Fibroblast of skin of left biceps (primary cell): ENCODE results near the gene SLC17A2.

Experiments used
- DNase-seq, 2 experiments: peaks; one replicate each; pipeline ENCODE4 v3.0.0-alpha.2; 2013; ENCODE audit warnings: low read depth in 2 of 2

Gene SLC17A2

DNA sequence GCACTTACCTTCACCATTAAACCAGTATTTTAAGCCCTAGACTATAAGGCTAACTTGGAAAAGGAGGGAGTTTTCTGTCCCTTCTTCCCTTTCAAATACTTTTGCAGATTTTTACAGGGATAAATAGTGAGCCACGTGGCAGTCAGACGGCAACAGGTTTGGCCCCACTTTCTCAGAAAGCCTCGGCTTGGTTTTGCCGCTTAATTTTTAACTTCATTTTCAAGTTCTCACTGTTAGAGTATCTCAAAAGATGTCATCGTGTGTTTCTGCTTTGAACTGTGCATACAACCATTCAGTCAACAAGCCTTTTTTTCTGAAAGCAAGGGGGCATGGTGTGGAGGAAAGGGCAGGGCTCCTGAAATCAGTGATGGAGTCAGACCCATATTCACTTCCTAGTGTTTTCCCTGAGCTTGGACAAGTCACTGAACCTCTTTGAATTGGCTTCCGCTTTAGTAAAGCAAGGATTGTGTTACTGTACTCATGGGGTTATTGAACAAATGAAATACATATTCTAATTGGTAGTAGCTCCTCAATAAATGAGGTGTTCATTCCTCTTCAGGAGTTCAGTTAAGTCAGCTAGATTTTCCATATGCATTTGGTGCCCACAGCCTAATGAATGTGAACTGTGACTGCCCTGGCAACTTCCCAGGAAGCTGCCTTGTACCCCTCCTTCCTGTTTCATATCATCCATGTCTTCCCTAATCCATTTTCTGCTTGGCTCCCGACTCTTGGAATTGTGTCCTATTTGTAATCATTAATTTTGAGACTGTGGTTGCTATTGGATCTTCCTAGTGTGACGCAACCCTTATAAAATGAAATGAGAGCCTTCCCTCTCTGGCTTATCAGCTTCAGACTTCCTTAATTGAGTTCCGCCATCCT is at the start of gene SLC17A2:
SLC17A2 (minus strand) TSS at position 160 of the 879 bp plus-strand sequence. CDS start 4,895 bp downstream, outside the sequence.
- no peak for DNase-seq

DNA sequence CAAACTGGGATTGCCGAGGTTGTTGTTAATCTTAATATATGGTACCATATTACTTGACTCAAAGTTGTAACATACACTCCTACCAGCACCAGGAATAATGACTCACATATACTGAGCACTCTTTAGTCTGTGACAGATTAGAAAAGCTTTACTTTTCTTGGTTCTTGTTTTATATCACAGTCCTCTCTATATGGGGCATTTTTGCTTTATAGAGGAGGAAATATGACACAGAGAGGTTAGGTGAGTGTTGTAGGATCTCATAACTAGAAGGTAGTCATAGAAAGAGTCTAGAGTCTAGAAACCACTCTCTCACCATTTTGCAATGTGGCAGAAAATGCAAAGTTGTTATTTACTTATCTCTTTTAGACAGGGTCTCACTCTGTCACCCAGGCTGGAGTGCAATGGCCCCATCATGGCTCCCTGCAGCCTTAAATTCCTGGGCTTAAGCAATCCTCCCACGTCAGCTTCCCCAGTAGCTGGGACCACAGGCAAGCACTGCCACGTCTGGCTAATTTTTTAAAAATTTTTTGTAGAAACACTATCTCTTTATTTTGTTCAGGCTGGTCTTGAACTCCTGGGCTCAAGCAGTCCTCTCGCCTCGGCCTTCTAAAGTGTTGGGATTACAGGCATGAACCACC is 45.6 kb upstream of the SLC17A2 start:
- no peak for DNase-seq

DNA sequence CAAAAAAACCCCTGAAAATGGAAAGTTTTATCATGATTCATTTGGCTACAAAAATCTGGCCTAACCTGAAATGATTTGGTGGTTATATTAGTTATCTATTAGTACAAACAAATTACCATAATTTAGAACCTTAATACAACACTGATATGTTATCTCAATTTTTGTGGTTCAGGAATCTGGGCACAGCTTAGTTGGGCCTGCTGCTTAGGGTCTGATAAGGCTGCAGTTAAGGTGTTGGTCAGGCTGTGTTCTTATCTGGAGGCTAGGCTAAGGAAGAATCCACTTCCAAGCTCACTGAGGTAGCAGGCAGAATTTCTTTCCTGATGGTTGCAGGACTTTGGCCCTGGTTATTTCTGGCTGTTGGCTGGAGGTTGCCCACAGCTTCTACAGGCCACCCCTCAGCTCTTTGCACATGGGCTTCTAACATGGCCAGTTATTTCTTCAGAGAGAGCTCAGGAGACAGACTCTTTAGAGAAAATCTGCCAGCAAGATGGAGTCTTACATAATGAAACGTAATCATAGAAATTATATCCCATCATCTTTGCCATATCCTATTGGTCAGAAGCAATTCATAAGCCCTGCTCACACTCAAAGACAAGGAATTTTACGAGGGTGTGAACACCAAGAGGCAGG is 43.5 kb upstream of the SLC17A2 start:
- no peak for DNase-seq

- no peak for DNase-seq
These were observed 42.4 kb upstream of the SLC17A2 start for GRCh38 chr6:25972902-25973301.

DNA sequence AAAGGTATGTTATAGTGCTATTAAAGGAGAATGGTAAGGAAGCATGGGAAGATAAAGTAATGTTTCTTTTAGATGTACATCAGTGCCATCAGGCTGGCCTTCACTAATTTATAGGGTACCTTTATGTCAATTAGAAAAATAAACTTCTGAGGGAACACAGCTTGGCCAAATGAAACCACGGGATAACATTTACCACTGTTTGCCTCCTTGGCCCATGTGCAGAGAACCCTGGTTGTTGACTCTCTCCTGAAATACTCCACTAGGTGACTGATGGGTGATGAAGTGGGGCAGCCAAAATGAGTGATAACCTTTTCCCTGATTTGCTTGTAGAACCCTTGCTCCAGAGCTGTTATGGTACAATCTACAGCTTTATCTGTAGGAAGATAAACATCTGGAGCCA is 41.6 kb upstream of the SLC17A2 start:
- DNase-seq = no peak

DNA sequence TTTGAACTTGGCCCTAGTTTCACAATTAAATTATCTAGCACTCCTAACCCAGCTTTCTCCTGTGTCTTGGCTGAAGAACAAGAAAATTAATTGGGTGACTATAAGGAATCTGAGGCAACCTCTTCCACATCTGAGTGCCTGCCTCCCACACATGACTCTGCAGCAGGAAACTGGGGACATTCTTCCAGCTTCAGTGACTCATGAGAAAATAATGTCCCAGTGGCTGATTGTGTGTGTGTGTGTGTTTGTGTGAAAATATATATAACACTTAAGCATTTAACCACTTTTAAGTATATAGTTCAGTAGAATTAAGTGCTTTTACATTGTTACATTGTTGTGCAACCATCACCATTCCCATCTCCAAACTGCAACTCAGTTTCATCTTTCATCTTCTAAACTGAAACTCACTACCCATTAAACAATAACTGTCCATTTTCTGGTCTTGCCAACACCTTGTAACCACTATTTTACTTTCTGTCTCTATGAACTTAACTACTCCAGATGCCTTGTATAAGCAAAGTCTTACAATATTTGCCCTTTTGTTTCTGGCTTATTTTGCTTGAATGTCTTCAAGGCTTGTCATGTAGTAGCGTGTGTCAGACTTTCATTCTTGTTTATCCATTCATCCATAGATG is 40.8 kb upstream of the SLC17A2 start:
- DNase-seq = peak; percentile 82 to 85

DNA sequence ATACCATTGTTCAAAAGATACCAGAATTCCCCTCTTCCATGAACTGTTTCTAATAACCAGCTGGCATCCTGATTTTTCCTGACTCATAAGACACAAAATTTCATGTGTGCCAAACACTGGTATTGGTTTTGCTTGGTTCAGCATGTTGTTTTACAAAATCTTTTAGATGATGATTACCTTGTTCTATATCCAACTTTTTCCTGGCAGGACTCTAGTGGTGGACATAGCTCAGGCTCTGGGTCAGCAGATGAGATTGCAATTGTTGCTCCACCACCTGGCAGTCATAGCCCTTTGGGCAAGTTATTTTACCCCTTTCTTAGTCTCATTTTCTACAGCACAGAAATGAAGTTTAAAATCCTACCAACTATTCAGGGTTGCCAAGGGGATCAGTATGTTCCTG is 38.3 kb upstream of the SLC17A2 start:
- no peak for DNase-seq

DNA sequence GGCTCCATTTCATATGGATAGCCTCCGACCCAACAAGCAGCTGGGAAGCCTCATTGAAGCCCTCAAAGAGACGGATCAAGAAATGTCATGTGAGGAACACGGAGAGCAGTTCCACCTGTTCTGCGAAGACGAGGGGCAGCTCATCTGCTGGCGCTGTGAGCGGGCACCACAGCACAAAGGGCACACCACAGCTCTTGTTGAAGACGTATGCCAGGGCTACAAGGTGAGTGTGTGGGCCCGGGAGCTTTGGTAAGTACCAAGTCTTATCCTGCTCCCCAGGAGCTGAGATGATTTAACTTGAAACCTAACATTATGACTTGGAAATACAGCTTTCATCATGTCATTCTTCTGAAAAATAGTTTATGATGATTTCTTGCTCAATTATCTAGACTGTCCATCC is 36.2 kb upstream of the SLC17A2 start:
- no peak for DNase-seq

GRCh38 chr6:25965058-25965457 is 34.6 kb upstream of the SLC17A2 start:
- DNase-seq = no peak

GRCh38 chr6:25963426-25964123 is 33.1 kb upstream of the SLC17A2 start:
- no peak for DNase-seq

DNA sequence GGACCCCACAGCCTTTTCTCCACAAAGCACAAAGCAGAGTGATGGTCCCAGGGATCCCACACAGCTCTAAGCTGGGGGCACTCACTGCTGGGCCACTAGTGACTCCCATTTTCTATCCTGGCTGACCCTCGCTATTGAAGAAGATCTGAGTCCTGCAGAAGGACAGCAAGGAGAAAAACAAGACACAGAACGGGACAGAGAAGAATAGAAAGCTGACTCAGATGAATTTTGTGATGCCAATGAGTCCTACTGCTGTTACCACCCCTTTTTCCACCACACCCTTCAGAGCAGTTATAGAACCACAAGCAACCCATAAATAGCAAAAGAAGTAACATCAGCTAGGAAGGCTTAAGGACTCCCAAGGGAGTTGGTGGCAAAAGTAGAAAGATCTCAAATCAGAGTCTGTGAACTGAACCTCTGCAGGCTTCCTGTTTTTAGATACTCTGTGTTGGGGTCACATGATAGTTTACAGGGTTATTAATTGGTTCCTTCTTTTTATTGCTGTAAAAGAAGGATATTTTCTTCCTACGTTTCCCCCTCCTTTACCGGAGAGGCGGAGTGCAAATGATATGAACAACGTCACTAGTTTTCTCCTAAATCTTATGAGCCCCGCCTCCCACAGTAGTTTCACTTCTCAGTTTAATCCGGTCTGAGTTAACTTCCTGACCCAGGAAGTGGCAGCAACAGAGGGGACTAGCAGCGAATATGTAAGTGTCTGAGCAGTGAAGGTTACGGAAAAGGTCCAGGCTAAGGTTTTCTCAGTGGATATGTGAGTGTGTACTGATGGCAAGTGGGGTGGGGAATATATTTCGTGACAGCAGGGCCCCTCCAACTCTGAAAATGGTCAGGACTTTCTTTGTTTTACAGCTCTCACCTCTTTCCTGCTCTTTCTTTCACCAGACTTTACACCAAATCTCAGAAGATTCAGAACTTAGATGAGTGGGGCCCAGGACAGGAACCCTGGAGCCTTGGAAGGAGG is 31.9 kb upstream of the SLC17A2 start, which contains the start of gene TRIM38:
TRIM38 (plus strand) TSS at position 654 of the 979 bp plus-strand sequence. CDS start 3,721 bp downstream, outside the sequence.
- peak; percentile 67 to 68 for DNase-seq

DNA sequence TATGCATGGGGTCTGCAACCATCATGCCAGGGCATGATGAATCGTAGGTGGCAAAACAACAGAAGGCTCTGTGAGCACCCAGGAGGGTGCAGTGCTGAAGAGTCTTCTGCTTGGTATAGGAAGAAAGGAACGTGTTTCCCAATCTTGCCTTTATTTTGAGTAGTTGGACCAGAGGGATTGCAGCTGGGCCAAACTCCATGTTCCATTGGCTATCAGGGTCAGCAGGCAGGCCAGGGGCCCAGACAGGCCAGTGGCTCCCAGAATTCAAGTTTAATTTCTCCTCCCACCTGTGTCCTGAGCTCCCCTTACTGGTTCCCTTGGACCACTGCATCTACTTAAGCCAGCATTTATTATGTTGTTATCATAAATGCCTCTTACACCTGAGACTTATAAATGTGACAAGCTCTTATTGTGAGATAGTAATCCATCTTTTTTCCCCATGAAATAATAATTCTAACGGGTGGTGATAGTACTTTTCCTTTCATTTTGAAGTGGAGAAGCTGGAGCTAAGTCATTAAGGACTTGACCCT is 31.2 kb upstream of the SLC17A2 start:
- no peak for DNase-seq

- DNase-seq = no peak
These were observed 30.2 kb upstream of the SLC17A2 start for GRCh38 chr6:25960734-25961133.

- no peak for DNase-seq
These were observed 29.5 kb upstream of the SLC17A2 start for GRCh38 chr6:25959890-25960536.

GRCh38 chr6:25958700-25959162 is 28.2 kb upstream of the SLC17A2 start:
- DNase-seq = no peak

GRCh38 chr6:25956226-25956625 is 25.7 kb upstream of the SLC17A2 start:
- DNase-seq = no peak

- no peak for DNase-seq
These were observed 24.3 kb upstream of the SLC17A2 start for GRCh38 chr6:25954756-25955155.

- DNase-seq = no peak
These were observed 23.2 kb upstream of the SLC17A2 start for GRCh38 chr6:25953733-25954132.

DNA sequence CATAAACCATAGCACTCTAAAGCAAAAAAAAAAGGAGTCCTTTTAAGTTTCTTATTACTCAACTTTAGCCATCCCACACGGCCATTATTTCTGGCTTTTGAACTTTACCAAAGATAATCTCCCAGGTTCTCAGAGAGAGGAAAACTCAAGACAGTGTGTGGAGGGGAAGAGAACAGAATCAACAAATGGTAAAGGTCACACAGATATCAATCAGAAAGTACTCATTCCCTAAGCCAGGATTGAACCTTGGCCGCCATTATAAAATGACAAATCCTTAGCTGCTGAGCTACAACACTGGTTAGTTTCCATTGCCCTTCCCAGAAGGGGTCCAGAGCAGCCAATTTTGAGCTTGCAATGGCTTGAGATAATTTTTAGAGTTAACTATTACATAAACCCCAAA is 22.0 kb upstream of the SLC17A2 start:
- DNase-seq = no peak
